ENCODE measurements around the gene CYB561D1. TPM values are rescaled to one million over a fixed set of nuclear protein-coding genes. Genes with fewer than 3 reads are reported as not detected.

CYB561D1 gene
- total RNA-seq, 1 donor from 2014 or later = 10.5 TPM

GRCh38 chr1:109529881-109530456, 36.1 kb downstream of the CYB561D1 start:
- DNase-seq (ENCODE audit: low spot score) = no peak

- DNase-seq (ENCODE audit: low spot score) = no peak
Observed at GRCh38 chr1:109530457-109531087, 36.7 kb downstream of the CYB561D1 start.

GRCh38 chr1:109531380-109531779, 37.5 kb downstream of the CYB561D1 start:
- DNase-seq (ENCODE audit: low spot score) = no peak

DNA sequence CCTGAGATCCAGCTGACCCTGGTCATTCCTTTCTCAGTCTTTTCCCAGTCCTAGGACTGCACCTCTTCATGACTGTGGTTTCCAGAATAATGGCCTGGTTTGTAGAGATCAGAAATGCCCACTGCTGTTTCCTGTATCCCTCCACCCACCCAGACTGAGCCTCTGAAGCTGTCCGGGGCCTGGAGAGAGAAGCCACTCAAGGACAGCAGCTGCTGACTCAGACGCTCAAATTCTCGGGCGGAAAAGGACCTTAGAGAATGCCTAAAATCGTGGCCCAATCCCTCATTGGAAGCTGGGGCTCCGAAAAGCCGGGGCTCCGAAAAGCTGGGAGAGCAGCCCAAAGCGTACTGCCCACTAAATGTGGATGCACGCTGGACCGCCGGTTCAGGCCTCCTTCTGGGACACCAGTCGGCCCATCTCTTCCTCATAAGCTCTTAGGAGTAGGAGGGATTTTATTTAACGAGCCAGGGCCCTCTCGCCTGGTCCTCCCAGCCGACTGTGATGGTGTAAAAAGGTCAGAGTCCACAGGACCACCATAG, 38.0 kb downstream of the CYB561D1 start:
- peak; percentile 44 for DNase-seq (ENCODE audit: low spot score)

GRCh38 chr1:109532365-109533136, 38.7 kb downstream of the CYB561D1 start:
- DNase-seq (ENCODE audit: low spot score) = peak; percentile 89

GRCh38 chr1:109534307-109534858, 40.5 kb downstream of the CYB561D1 start:
- DNase-seq (ENCODE audit: low spot score) = no peak

- no peak for DNase-seq (ENCODE audit: low spot score)
Observed at GRCh38 chr1:109535481-109535880, 41.6 kb downstream of the CYB561D1 start.

GRCh38 chr1:109535971-109536491, 42.1 kb downstream of the CYB561D1 start:
- no peak for DNase-seq (ENCODE audit: low spot score)

DNA sequence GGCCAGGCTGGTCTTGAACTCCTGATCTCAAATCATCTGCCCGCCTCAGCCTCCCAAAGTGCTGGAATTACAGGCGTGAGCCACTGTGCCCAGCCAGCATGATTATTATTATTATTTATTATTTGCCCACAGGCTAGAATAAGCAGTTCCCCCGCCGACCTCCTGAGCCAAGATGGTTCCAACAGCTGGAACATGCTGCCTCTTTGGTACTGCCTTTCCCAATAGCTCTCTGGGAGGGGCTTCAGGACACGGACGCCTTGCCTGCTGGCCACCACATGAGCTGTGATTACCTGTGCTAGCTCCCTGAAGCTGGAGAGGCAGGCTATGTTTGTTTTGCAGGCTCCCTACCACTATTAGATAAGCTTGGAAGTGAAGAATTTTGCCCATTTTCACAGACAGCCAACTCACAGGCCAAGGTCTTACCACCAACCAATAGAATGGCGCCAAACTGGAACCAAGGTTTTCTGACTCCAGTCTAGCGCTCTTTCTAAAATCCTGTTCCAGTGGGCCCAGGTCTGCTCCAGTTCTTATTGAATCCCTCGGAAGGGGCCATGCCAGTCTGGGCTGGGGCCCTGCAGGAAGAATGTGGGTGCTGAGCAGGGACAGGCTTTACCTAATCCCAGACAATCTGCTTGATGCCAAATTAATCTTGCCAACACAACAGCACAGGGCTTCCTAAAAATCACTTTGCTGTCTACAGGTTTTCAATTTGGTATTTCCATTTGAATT, 43.7 kb downstream of the CYB561D1 start:
- DNase-seq (ENCODE audit: low spot score) = no peak

DNA sequence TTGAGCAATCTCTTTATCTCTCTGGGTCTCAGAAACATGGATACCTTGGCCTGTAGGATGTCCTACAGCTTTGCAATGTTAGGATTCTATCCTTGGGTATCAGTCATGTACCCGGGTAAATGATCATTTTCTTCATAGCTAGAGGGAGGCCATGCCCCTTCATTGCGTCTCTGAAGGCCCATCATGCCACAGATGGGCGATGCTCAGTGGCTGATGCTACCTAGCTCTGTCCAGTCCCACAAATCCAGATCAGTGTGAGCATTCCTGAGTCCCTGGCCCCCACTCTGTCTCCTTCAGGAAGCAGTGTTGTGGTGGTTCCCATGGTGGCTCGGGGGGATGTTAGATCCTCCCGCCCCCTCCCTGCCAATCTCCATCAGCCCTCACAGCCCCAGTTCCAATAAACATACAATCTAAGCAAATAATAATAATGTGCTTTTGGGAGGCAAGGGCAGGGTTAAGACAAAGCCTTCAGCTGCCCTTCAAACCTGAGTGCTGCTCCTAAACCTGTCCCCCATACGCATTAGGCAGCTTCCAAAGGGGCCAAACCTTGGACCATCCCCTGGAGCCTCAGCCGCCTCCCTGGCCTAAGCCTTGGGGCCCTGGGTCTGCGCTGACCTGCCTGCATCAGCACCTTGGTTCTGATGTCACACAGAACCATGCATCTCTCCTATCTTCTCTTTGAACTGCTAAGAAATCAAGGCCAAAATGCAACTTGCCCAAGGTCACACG, 45.1 kb downstream of the CYB561D1 start:
- DNase-seq (ENCODE audit: low spot score) = no peak

- DNase-seq (ENCODE audit: low spot score) = no peak
Observed at GRCh38 chr1:109539676-109540075, 45.8 kb downstream of the CYB561D1 start, which contains the start of gene GPR61. GPR61 (plus strand) TSS chr1:109539872; CDS start chr1:109543023, 3,151 bp downstream.

DNA sequence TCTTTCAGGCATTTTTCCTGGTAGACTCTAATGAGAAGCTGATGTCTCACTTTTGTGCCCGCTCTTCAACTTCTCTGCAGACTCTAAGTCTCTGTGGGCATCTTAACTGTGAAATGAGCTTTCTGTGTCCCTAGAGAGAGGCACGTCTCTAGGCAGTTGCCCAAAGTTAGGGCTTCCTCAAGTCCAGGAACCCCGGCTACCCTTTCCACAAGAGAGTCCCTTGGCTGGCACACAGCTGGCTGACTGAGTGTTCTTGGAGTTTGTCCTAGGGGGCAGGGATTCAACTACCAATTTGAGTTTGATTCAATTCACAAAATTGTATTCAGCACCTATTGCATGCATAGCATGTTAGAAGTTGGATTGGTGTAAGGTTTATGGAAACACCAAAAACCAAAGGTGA, 47.2 kb downstream of the CYB561D1 start:
- DNase-seq (ENCODE audit: low spot score) = no peak

GRCh38 chr1:109542657-109543056, 48.8 kb downstream of the CYB561D1 start:
- DNase-seq (ENCODE audit: low spot score) = no peak

- DNase-seq (ENCODE audit: low spot score) = no peak
Observed at GRCh38 chr1:109543283-109543987, 49.5 kb downstream of the CYB561D1 start.

GRCh38 chr1:109543988-109544735, 50.3 kb downstream of the CYB561D1 start:
- no peak for DNase-seq (ENCODE audit: low spot score)

DNA sequence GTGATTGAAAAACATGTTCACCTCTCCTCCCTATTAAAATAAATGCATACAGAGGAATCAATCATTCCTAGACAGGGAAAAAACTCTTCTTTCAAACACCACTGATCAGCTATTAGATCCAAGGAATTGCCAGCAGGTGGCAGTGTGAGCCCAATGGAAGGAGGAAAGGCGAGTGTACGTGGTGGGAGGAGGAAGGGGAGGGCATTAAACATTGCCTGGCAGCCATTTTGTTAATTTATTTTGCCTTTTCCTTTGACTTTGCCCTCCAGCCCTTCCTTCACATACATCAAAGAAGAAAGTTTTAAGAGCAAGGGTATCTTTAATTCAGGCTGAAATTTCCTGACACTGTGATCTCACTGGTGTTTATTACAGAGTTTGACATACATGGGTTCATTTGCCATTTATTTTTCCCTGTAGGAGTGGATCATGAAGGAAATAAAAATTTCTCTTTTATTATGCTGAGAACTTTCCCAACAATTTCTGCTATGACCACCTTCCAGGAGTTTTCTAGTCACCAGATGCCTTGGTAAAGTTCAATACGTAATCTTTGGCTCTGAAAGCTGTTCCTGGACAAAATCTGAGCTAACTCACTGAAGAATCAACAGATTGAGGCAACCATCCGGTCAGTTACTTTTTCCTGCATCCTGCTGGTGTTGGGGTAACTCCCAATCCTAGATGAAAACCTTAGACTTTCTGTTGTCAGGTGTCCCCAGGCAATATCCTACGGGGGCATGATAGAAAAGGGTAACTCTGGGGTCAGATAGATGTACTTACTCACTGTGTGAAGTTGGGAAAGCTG, 52.6 kb downstream of the CYB561D1 start:
- peak; percentile 92 for DNase-seq (ENCODE audit: low spot score)

DNA sequence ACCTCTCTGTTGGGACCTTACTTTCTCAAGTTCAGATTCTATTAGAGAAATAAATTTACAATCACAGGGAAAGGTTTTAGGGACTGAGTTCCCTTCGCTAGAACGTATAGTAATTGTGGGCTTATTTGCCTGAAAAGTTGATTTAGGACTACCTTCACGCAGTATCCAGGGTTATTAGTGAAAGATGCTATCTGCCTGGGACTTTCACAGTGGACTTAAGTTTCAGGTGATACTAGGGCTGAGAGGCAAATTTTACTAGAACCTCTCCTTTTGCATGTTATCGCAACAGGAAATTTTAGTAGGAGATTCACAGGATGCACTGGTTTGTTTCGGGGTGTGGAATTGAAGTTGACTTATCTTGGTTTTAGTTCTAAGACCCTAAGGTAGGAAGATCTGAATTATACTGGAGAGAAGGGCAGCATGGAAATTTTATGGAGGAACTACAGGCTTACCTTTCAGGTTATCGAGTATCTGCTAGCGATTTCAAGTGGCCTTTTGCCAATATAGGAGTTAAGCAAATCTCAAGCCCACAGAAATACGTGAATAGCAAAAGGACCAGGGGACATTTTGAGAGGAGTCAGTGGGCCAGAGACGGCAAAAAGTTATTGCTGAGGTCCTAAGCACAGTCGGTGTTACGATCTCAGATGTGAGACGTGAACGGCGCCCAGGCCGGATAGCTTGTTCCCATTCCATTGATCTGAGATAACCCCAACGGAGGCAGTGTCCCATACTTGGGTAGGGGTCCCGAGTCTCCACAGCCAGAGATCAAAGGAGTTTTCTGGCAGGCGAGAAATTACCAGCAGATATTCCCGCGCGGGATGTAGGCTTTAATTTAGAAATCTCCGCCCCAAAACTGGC, 53.8 kb downstream of the CYB561D1 start:
- no peak for DNase-seq (ENCODE audit: low spot score)

Data from ureter (tissue), 1 donor.